Activated CD4-positive, alpha-beta T cell treated with anti-CD3 and anti-CD28 coated beads, Interleukin-2, Interleukin-6, amounts not matched to agents 100 ng/mL and 50 ng/mL, durations not matched to agents 16 hours and 8 hours (primary cell): ENCODE measurements around the gene EFCAB8.

Source experiments
- DNase-seq: peaks from one replicate; pipeline ENCODE4 v3.0.0-alpha.2; 2020

Gene EFCAB8, protein sequence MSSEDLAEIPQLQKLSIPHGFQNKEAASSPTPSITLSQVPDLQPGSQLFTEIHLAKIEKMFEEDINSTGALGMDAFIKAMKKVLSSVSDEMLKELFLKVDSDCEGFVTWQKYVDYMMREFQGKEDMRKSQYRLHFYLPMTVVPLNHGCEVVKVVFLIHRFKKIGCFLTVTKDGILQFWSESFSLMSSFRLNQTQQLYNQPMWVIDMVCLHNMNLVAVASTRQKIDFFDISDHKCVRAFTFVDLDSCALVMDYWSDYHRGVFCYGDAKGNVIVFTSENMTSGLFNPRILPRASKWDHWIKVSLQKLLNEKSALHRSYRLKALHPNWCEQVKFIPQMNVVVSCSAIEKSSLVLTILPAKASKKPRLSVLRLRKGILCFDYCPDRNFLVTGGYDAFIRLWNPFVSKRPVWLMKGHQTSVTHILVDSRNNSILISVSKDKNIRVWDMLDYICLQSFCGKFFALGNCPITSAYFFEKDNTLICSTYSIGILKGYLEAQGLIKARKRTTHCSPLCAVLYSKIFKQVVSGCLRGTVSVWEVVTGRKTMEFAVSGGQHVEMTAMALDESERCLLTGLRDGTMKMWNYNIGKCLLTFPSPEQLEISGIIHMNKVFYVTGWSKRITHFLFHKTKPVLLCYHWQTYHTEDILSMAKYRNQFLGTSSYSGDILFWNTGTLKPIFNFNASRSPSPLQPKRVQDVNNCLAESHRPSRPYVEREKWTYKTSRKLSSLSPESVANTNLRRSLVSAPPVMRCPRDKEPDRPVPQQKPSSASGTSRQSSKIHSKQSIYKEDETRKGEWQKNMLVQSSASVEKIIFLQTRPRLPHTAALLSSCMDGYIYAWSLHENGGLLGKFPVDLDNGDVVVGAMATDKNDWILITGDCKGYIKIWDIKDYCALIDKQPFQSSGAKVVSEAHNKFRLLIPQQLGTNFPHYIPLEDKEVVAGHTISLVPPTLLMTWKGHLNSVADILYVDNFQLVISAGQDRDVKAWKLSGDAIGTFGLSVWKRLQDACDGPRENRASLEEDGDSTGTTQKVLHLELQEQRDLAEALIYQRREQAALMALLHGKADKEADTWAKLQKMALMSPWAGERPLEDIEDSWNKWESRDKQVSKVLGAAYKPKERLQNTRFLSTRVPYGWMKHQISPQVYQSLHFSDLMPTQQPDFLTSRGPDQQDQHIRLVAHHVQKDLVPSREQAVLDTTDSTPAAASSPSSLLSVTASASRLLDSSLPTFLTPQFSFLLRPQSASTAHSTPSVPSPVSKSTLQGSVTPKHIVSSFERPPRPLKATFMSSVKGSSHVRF

DNA sequence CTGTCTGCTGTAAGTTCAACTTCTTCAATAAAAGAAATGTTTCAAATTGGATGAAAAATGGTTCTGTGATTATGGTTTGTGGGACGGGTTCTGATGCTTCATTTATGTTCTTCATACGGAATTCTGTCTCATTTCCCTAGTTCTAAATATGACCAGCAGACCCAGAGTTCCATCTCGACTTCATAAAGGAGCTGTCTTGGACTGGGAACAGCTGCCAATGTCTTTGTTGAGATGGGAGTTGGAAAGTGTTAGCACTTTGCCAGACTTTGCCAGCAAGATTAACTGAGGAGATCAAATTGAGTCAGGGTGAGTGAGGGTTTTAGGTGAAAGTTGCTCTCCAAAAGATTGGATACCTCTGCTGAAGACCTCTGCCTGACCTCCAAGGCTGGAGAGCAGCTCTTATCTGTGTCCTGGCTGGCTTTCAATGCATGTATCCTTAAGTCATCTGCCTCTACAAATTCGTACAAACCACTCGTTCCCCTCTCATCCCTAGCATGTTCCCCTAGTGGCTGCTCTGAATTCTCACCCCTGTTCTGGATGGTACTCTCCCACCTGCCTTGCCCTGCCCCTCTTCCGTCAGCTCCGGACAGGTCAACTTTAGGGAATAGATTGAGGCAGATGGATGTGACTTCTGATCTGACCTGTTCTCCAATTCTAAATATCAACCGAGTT, at the start of gene EFCAB8:
TSS of gene EFCAB8 (plus strand) at position 223 of the 672 bp plus-strand sequence. CDS start 4,870 bp downstream, outside the sequence.
- DNase-seq, result no peak

DNA sequence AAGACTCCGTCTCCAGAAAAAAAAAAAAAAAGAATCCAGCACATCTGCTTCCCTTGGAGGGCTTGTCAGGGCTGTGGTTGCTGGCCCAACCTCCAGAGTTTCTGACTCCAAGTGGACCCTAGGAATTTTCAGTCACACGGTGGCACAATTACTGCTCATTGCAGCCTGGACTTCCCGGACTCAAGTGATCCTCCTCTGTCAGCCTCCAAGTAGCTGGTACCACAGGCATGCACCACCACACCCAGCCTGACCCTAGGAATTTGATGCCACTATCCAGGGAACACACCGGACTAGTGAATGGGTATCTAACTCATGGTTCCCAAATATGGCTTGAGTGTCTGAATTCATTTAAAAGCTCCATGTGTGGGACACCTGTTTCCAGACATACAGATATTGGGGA, 48.8 kb upstream of the EFCAB8 start:
- DNase-seq, result no peak

DNA sequence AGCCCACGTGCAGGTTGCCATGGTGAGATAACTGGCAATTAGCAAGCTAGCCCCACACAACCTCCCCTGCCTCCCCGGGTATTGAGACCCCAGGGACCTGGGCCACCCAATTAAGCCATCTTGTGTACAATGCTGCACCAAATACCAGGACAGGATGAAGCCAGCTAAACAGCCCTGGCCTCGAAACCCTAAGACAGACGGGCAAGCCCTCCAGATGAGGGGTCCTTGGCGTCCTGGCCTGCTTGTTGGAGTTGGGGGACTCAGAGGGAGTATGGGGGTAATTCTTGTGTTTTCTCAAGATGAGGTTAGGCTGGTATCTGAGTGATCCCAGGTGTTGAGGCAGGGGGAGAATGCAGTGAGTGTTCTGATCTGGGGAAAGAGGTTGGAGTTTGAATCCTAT, 47.8 kb upstream of the EFCAB8 start:
- no peak for DNase-seq

DNA sequence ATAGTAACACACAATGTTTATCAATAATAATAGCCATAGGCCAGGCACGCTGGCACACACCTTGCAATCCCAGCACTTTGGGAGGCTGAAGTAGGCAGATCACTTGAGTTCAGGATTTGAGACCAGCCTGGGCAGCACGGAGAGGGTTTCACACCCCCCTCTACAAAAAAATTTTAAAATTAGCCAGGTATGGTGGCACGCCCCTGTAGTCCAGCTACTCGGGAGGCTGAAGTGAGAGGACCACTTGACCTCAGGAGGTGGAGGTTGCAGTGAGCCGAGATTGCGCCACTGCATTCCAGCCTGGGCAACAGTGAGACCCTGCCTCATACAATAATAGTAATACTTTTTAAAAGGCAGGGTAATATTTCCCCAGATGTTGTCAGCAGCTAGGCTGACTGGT, 46.8 kb upstream of the EFCAB8 start:
- DNase-seq, result no peak

DNA sequence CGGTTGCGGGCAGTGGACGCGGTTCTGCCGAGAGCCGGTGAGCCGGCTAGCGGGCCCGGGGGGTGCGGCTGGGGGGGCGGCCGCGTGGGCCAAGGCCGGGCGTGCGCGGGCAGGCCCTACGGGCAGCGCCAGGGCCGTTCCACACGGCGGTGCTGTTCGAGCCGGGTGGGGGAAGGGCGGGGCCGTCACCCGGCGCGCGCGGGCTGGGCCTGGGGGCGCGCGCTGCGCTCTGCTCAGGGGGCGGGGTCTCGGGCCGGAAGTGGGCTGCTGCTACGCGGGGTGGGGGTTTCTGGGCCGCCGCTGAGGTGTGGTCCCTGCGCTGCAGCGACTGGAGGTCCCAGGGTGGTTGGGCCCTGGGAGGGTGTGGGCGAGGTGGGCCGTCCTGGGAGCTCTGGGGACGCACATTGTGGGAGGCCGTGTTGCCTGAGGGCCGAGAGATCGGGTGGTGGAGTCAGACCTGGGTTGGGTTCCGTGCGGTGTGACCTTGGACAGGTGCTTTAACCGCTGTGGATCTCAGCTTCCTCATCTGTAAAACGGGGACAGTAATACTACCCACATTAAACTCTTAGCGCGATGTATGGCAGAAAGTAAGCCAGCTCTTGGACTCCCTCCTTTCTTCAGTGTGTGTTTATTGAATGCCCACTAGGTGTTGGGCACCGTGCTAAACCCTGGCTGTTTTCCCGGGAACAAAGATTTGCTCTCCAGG, 38.6 kb upstream of the EFCAB8 start:
- DNase-seq, result peak; percentile 86

DNA sequence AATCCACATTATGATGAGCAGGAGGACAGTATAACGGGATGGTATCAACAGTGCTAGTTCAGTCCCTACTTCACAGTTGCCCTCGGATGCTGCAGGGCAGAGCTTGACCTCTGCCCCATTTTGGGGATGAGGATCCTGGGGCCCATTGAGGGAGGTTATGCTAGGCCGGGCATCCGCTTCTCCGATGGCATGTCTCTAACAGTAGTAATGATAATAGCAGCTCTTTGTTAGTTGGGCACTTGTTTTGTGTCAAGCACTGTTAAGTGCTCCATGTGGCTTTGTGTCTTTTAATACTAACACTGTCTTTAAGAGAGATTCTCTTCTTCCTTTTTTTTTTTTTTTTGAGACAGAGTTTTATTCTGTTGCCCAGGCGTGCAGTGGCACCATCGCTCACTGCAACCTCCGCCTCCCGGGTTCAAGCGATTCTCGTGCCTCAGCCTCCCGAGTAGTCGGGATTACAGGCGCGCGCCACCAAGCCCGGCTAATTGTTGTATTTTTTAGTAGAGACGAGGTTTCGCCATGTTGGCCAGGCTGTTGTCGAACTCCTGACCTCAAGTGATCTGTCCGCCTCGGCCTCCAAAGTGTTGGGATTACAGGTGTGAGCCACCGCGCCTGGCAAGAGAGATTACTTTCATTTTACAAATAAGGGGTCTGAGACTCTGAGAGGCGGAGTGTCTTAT, 37.9 kb upstream of the EFCAB8 start:
- peak; percentile 17 for DNase-seq

DNA sequence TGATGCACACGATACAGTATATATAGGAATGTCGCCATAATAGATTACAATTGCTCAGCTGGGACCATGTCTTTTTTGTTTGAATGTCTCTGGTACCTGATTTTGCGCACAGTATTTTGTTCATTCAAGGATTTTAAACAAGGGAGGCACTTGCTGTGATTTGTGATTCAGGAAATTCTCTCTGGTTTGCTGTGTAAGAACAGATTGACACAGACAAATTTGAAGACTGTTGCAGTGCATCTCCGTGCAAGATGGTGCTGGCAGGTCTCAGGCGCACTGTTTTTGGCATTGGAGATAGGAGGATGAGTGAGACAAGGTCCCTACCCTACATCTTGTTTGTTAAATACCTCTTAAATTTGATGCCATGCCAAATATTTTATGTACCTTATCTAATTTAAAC, 36.5 kb upstream of the EFCAB8 start:
- DNase-seq, result no peak

DNA sequence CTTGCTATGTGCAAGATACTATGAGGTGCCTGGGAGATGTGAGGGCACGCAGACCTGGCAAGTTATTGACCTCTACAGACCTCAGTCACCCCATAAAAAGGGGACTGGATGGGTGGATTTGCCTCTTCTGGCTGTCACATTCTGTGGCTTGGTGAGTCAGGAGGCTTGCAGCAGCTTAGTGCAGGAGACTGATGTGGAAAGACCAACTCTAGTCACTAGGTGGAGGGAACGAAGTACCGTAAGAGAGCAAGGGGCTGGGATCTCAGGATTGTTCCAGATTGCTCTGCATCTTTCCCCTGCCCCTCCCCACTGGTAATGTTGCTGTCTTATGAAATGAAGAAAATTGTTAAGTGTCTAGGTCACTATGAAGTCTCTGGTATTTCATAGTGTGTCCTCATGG, 35.6 kb upstream of the EFCAB8 start:
- DNase-seq, result peak; percentile 33

DNA sequence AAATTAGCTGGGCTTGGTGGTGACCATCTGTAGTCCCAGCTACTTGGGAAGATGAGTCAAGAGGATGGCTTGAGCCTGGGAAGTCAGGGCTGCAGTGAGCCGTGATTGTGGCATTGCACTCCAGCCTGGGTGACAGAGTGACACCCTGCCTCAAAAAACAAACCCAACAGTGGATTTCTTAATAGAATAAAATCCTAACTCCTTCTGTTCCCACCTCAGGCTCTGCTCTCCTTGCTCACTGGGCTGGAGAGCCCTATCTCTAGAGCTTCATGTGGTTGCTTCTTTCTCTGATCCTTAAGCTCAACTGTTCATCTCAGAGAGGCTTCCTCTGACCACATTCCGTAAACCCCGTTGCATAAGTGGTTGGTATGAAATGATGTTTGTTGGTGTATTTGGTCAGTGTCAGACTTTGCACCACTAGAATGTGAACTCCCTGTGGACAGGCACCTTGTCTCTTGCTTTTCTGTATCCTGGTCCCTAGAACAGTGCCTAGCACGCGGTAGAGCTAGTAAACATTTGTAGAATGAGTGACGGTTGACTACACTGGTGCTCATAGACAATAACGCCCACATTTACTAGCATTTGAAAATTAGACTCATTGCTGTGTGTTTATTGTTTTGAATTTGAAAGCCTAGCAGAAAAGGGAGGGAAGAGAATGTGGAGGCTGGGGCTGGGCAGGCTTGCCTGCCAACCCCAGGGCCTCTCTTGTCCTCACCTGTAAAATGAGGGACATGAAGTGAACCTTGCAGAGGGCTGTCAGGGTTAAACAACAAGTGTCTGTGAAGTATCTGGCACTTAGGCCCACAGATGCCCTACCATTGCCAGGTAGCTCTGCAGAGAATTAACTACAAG, 34.8 kb upstream of the EFCAB8 start:
- no peak for DNase-seq

DNA sequence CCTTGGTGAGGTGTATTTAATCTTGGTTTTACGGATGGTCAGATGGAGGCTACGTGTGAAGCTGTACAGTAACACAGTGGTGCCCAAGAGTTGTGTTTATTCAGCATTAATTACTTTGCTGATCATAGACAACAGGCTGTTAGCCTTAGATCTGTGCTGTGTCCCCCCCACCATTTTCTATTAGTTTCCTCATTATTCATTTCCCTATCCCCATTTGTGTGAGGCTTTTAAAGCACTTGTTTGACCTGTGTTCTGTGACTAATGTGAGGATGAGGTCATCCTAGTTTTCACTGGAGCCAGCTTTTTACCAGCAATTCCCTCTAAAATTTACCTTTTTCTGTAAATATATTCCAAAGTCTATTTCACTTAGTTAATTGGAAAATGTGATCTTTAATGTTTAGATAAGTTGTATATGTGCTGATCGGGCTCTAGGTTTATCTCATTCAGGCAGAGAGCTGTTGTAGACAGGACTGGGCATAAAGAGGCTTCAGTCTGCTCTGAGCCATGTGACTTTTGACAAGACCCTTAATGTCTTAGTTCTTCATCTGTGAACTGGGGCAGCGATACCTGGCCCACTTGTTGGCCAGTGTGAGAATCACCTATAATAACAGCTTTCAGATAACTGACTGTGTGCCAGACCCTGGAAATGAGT, 30.6 kb upstream of the EFCAB8 start:
- no peak for DNase-seq

DNA sequence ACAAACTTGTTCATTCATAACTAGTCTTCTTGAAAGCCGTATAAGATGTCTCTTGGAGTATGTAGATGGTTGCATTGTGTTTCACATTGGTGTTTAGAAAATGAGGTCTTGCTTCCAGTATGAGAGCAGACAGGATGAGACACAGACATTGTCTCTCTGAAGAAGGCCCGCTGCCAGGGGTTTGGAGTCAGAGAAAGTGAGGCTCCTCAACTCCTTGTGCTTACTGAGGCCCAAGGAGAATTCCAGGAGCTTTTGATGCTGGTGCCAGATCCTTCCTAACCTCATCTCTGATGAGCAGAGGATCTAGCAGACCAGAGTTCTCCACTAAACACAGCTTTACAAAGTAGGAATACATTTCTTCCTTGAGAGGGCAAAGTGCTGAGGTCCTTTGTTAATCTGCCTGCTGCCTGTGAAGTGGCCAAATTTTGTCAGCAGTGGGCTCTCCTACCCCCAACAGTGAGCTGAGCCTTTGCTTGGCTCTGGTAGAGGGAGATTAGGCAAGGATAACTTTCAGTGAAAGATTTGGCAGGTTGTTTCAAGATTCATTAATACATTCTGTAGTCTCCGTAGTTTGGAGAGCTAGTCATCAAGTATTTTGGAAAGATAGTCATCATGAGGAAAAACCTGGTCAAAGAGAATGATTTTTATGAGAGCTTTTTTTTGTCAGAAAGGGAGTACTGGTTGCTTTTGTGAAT, 29.3 kb upstream of the EFCAB8 start:
- DNase-seq, result no peak

DNA sequence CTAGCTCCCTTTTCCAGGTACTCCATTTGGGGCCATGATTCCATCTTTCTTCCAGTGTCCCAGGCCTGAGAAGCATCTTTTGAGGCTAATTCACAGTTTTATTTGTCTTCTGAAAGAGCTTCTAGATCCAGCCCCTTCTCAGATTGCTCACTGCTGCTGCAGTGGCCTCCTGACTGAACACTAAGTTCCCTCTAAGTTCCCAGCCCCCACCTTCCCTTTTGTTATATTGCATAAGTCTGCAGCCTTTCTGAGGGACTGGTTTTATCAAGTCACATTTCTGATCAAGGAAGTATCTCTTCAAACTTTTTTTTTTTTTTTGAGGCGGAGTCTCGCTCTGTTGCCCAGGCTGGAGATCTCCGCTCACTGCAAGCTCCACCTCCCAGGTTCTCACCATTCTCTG, 28.3 kb upstream of the EFCAB8 start:
- DNase-seq, result no peak

DNA sequence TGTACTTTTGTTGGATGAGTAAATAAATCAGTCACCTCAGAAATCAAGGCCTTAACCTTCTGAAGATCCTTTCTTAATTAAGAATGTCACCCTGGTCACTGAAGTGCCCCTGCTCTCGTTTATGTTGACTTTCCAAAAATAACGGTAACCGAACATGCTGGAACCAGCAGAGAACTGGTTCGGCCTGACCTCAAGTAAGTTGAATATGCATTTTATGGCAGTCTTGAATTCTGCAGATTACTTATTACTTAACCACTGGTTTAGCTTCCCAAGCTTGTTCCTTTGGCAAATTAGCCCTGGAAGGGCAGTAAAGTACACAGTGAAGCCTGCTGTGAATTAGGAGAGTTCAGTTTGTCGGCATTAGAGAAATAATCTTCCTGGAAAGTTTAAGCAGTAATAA, 26.7 kb upstream of the EFCAB8 start:
- no peak for DNase-seq

DNA sequence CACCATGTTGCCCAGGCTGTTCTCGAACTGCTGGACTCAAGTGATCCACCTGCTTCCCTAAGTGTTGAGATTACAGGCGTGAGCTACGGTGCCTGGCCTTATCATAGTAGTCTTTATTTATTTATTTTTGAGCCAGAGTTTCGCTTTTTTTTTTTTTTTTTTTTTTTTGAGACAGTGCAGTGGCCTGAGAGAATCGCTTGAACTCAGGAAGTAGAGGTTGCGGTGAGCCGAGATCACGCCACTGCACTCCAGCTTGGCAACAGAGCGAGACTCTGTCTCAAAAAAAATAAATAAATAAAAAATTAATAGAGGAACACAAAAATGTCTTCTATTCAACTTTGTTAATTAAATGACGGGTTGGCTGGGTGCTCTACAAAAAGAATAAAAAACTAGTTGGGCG, 26.1 kb upstream of the EFCAB8 start:
- peak; percentile 32 for DNase-seq

DNA sequence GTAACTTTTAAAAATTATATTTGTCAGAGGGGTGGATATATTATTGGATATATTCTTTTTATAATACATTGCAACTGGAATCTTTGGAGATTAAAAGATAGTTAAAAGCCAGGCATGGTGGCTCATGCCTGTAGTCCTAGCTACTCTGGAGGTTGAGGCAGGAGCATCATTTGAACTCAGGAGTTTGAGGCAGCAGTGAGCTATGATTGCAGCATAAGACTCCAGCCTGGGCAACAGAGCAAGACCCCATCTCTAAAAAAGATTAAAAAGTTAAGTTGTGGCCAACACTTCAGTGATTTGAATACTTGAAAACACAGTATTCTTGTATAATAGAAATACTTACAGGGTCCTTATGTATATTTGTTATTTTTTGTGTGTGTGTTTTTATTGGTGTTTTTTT, 23.8 kb upstream of the EFCAB8 start:
- no peak for DNase-seq

DNA sequence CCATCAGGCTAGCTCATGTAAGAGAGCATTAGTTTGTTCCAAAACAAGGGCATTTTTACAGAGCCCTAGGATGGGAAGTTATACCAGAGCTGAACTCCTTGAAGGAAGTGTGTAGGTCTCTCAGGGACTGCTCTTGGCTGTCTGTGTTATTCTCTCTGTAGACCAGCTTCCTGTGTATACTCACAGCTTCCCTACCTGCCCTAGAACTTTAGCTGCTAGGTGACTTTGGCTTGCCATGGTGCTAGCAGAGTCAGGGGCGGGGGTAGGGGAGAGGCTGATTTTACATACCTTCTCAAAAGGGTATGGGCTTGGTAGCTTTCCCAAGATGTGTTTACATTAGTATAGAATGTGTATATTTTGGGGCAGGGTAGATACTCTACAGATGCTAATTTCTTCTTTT, 21.6 kb upstream of the EFCAB8 start:
- DNase-seq, result no peak

DNA sequence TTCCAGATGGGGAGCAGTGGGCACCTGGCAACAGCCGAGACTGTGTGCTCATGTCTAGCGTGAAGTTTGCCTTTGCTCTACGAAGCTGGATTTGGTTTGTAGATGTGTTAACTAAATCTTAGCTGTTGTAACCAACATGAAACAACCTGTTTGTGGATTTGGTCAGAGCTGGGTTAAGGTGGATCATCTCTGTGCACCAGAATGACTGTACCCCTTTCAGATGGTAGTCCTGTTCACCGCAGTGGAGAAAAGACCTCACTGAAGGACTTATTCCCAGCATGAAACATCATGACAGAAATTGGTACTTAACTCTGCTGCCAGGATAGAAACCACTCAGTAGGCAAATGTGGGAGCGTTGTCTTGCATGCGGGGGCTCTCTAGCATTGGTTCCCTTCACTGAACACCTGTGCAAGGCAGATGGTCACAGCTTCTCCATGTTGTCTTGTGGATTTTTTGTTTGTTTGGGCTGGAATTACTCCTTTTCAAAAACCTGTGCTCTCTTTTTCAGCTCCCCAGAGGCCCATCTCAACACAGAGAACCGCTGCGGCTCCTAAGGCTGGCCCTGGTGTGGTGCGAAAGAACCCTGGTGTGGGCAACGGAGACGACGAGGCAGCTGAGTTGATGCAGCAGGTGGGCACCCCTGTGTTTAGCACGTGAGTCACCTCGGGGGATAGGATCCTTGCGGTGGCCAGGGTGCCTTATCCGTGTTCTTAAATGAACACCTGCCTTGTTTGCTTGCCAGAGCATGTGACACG, 19.3 kb upstream of the EFCAB8 start:
- peak; percentile 84 for DNase-seq

DNA sequence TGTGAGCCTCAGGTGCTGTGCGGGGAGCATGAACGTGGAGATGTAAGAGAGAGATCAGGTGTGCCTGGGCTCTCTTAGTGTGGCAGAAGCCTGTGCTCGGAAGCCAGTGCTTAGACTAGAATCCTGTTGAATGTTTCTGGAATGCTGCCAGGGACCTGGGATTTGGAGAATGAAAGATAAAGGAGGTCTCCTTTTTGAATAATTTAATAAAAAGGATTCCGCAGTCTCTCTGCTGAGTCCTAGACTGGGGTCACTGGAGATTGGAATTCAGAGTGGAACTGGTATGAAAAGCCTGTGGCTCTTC, 18.8 kb upstream of the EFCAB8 start:
- no peak for DNase-seq

DNA sequence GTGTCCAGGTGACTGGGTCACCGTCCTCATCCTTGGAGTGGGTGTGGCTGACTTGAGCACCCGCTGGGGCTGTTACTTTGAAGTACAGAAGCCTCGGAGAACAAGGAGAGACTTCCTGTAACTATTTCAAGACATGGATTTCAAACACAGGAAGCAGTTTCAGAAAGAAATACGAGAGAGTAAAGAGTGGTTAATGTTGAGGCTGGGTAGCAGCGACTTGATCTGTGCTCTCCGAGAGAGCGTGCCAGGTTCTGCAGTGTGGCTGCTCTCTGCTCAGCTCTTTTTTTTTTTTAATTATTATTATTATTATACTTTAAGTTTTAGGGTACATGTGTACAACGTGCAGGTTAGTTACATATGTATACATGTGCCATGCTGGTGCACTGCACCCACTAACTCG, 17.5 kb upstream of the EFCAB8 start:
- DNase-seq, result no peak
